Measurements from ENCODE around the gene SMARCAL1. TPM values are rescaled to one million over a fixed set of nuclear protein-coding genes. Genes with fewer than 3 reads are reported as not detected.
"Not testable (repeated sequence)": the region's sequence is repeated elsewhere in the genome, so short reads cannot be mapped to it uniquely, and the experiment has no call there.

SMARCAL1 gene
- total and polyA plus RNA-seq, 2 experiments from 2014 or later, result 10.3 to 17.2 TPM

DNA sequence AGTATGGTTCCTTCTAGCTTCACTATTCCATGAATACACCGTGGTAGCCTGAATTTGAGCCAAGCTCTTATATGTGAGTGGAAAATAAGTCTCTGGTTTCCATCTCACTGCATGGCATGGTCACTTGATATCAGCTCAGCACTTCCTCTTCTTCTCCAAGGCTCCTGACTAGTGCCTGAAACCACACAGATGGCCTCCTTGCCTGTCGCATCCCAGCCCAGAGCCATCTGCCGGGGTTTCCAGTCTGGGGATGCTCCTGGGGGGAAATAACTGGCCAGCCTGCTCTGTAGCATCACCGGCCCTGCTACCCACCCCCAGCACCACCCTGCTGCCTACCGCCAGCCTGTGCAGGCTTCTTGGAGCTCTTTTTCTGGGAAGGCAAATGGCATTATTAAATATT lies 32.3 kb upstream of the SMARCAL1 start:
- no peaks in the 10 kb centered on the region for H3K4me1 Mint-ChIP-seq

DNA sequence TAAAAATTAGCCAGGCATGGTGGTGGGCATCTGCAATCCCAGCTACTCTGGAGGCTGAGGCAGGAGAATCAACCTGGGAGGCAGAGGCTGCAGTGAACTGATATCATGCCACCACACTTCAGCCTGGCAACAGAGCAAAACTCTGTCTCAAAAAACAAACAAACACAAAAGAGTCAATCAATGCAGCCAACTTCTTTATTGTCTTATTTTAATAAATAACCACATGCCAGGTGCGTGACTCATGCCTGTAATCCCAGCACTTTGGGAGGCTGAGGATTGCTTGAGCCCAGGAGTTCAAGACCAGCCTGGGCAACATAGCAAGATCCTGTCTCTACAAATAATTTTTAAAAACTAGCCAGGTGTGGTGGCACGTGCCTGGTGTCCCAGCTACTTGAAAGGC lies 27.9 kb upstream of the SMARCAL1 start:
- not testable (repeated sequence) for ATAC-seq; DNase-seq (ENCODE audit: low spot score); H3K4me3 ChIP-seq; H4K20me1 ChIP-seq (replicated peaks; ENCODE audit: insufficient read depth); H3K27ac Mint-ChIP-seq; H3F3A ChIP-seq (replicated peaks; ENCODE audit: low read depth); H2AFZ ChIP-seq; H3K27me3 Mint-ChIP-seq (ENCODE audit: insufficient read depth, low read depth, poor library complexity); H3K9me3 Mint-ChIP-seq; H3K79me2 ChIP-seq (replicated peaks; ENCODE audit: insufficient read depth); H3K4me2 ChIP-seq; H3K4me3 Mint-ChIP-seq; H3K4me1 ChIP-seq (ENCODE audit: insufficient read depth); H3K9me2 ChIP-seq (ENCODE audit: insufficient read depth); H3K36me3 ChIP-seq (ENCODE audit: insufficient read depth); H3K36me3 Mint-ChIP-seq (ENCODE audit: low read depth); H3K27me3 ChIP-seq (ENCODE audit: insufficient read depth); H3K27ac ChIP-seq (ENCODE audit: low read depth); H3K4me1 Mint-ChIP-seq

More for the DNA sequence above, 32.3 kb upstream of the SMARCAL1 start:
- Mint-ChIP-seq H3K27me3 (ENCODE audit: insufficient read depth, low read depth, poor library complexity) (peaks cover 2% of the 10 kb centered on the region), H3K36me3 (ENCODE audit: low read depth) (no peaks in the 10 kb centered on the region), H3K9me3 (peaks cover 4% of the 10 kb centered on the region; the same call in 2 of the 3 replicates), H3K27ac (no peak overlapping the region), H3K4me3 (no peak overlapping the region)
- no peak for DNase-seq (ENCODE audit: low spot score)
- H3K36me3 ChIP-seq (ENCODE audit: insufficient read depth), result no peaks in the 10 kb centered on the region
- no peak overlapping the region for H3K4me3 ChIP-seq
- H3K9me2 ChIP-seq (ENCODE audit: insufficient read depth), result peaks cover 10% of the 10 kb centered on the region; the same call in 1 of the 2 replicates
- ATAC-seq, result no peak
- no peaks in the 10 kb centered on the region for H3K79me2 ChIP-seq (replicated peaks; ENCODE audit: insufficient read depth)
- peaks cover 3% of the 10 kb centered on the region; the same call in 1 of the 2 replicates for H3F3A ChIP-seq (replicated peaks; ENCODE audit: low read depth)
- H3K27me3 ChIP-seq (ENCODE audit: insufficient read depth), result no peaks in the 10 kb centered on the region
- H3K27ac ChIP-seq (ENCODE audit: low read depth), result no peak overlapping the region
- H2AFZ ChIP-seq, result no peak overlapping the region
- TF ChIP-seq STAT1 (IDR thresholded peaks at IDR 0.05; ENCODE audit: unreplicated experiment) (no peak), NANOG (IDR thresholded peaks at IDR 0.05; ENCODE audit: borderline replicate concordance) (no peak)
- H3K4me1 ChIP-seq (ENCODE audit: insufficient read depth), result no peaks in the 10 kb centered on the region
- H3K4me2 ChIP-seq, result no peak overlapping the region
- no peaks in the 10 kb centered on the region for H4K20me1 ChIP-seq (replicated peaks; ENCODE audit: insufficient read depth)

DNA sequence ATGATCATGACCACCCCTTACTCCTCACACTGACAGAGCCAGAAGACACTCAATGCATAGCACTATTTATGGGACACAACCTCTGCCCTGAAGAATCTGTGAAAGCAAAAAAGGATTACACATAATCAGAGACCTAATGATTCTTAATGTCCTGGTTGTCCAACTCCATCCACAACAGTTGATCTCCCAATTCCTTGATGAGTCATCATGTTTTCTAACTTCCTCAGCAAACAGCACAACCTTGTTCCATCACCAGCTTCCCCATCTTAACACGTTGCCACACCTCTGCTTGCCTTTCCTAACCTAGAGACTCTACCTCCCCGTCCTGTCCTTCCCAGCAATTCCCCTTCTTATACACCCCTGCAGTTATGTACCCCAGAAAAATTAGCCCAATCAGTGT lies 26.8 kb upstream of the SMARCAL1 start:
- Histone ChIP-seq H3K27me3 (ENCODE audit: insufficient read depth) (no peaks in the 10 kb centered on the region), H3K27ac (ENCODE audit: low read depth) (no peak overlapping the region), H4K20me1 (replicated peaks; ENCODE audit: insufficient read depth) (no peaks in the 10 kb centered on the region), H3K79me2 (replicated peaks; ENCODE audit: insufficient read depth) (no peaks in the 10 kb centered on the region), H3K36me3 (ENCODE audit: insufficient read depth) (no peaks in the 10 kb centered on the region), H3K9me2 (ENCODE audit: insufficient read depth) (0 out of 2 replicates have a peak, but pooled peaks cover 4% of the 10 kb centered on the region), H3K4me2 (0 out of 2 replicates have a peak overlapping the region, but pooled peaks have one; percentile 6), H3F3A (replicated peaks; ENCODE audit: low read depth) (peaks cover 3% of the 10 kb centered on the region; the same call in 1 of the 2 replicates), H2AFZ (peak overlapping the region; percentile 52; the same call in 1 of the 2 replicates), H3K4me3 (no peak overlapping the region), H3K4me1 (ENCODE audit: insufficient read depth) (peaks cover 9% of the 10 kb centered on the region; the same call in 1 of the 2 replicates)
- no peak overlapping the region for H3K27ac Mint-ChIP-seq
- peaks cover 6% of the 10 kb centered on the region for H3K4me1 Mint-ChIP-seq
- DNase-seq (ENCODE audit: low spot score) (no peak), ATAC-seq (no peak)
- H3K36me3 Mint-ChIP-seq (ENCODE audit: low read depth), result no peaks in the 10 kb centered on the region
- H3K27me3 Mint-ChIP-seq (ENCODE audit: insufficient read depth, low read depth, poor library complexity), result peaks cover 3% of the 10 kb centered on the region
- H3K4me3 Mint-ChIP-seq, result no peak overlapping the region
- H3K9me3 Mint-ChIP-seq, result peaks cover 4% of the 10 kb centered on the region; the same call in 2 of the 3 replicates
- TF ChIP-seq NANOG (IDR thresholded peaks at IDR 0.05; ENCODE audit: borderline replicate concordance), result no peak
- TF ChIP-seq JUNB (IDR thresholded peaks at IDR 0.05; ENCODE audit: unreplicated experiment), result no peak
- no peak for TF ChIP-seq CREB1 (CRISPR knock-in tag; IDR thresholded peaks at IDR 0.05; ENCODE audit: low read depth)
- no peak for TF ChIP-seq EZH2 (IDR thresholded peaks at IDR 0.05; ENCODE audit: low read depth, unreplicated experiment)
- TF ChIP-seq POLR2AphosphoS5 (IDR thresholded peaks at IDR 0.05; ENCODE audit: low read depth), result no peak
- TF ChIP-seq, protein P1, sequence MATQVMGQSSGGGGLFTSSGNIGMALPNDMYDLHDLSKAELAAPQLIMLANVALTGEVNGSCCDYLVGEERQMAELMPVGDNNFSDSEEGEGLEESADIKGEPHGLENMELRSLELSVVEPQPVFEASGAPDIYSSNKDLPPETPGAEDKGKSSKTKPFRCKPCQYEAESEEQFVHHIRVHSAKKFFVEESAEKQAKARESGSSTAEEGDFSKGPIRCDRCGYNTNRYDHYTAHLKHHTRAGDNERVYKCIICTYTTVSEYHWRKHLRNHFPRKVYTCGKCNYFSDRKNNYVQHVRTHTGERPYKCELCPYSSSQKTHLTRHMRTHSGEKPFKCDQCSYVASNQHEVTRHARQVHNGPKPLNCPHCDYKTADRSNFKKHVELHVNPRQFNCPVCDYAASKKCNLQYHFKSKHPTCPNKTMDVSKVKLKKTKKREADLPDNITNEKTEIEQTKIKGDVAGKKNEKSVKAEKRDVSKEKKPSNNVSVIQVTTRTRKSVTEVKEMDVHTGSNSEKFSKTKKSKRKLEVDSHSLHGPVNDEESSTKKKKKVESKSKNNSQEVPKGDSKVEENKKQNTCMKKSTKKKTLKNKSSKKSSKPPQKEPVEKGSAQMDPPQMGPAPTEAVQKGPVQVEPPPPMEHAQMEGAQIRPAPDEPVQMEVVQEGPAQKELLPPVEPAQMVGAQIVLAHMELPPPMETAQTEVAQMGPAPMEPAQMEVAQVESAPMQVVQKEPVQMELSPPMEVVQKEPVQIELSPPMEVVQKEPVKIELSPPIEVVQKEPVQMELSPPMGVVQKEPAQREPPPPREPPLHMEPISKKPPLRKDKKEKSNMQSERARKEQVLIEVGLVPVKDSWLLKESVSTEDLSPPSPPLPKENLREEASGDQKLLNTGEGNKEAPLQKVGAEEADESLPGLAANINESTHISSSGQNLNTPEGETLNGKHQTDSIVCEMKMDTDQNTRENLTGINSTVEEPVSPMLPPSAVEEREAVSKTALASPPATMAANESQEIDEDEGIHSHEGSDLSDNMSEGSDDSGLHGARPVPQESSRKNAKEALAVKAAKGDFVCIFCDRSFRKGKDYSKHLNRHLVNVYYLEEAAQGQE (IDR thresholded peaks at IDR 0.05; ENCODE audit: unreplicated experiment), result no peak
- TF ChIP-seq ZNF331 (CRISPR knock-in tag; IDR thresholded peaks at IDR 0.05; ENCODE audit: low read depth), result no peak
- no peak for TF ChIP-seq ZNF114 (CRISPR knock-in tag; IDR thresholded peaks at IDR 0.05)
- TF ChIP-seq, protein P2, sequence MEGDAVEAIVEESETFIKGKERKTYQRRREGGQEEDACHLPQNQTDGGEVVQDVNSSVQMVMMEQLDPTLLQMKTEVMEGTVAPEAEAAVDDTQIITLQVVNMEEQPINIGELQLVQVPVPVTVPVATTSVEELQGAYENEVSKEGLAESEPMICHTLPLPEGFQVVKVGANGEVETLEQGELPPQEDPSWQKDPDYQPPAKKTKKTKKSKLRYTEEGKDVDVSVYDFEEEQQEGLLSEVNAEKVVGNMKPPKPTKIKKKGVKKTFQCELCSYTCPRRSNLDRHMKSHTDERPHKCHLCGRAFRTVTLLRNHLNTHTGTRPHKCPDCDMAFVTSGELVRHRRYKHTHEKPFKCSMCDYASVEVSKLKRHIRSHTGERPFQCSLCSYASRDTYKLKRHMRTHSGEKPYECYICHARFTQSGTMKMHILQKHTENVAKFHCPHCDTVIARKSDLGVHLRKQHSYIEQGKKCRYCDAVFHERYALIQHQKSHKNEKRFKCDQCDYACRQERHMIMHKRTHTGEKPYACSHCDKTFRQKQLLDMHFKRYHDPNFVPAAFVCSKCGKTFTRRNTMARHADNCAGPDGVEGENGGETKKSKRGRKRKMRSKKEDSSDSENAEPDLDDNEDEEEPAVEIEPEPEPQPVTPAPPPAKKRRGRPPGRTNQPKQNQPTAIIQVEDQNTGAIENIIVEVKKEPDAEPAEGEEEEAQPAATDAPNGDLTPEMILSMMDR (conservative IDR thresholded peaks at IDR 0.05; ENCODE audit: low read depth in 2 of 2), result no peak

Data from GM23338 (cell line).